GM21515 (cell line): ENCODE results near the gene NEGR1.

Experiments
- ATAC-seq: cut with Tn5 transposase; IDR thresholded peaks from one replicate; pipeline ENCODE4 v1.9.1; 2021; ENCODE audit not compliant: unreplicated experiment

The NEGR1 gene

GRCh38 chr1:72235062-72235461 lies 47.3 kb downstream of the NEGR1 start:
- no peak for ATAC-seq

GRCh38 chr1:72230746-72231145 lies 51.6 kb downstream of the NEGR1 start:
- ATAC-seq = no peak

- ATAC-seq = no peak
These were observed 52.4 kb downstream of the NEGR1 start for GRCh38 chr1:72229893-72230292.

GRCh38 chr1:72227667-72228066 lies 54.7 kb downstream of the NEGR1 start:
- no peak for ATAC-seq

- no peak for ATAC-seq
These were observed 57.8 kb downstream of the NEGR1 start for GRCh38 chr1:72224506-72224905.

- no peak for ATAC-seq
These were observed 60.5 kb downstream of the NEGR1 start for GRCh38 chr1:72221811-72222210.

GRCh38 chr1:72218141-72218739 lies 64.1 kb downstream of the NEGR1 start:
- ATAC-seq = no peak

- ATAC-seq = no peak
These were observed 75.3 kb downstream of the NEGR1 start for GRCh38 chr1:72207059-72207458.

GRCh38 chr1:72202761-72203160 lies 79.6 kb downstream of the NEGR1 start:
- no peak for ATAC-seq

- no peak for ATAC-seq
These were observed 84.6 kb downstream of the NEGR1 start for GRCh38 chr1:72197786-72198185.

GRCh38 chr1:72186733-72187307 lies 95.5 kb downstream of the NEGR1 start:
- no peak for ATAC-seq

GRCh38 chr1:72184099-72184701 lies 98.1 kb downstream of the NEGR1 start:
- ATAC-seq = no peak

- no peak for ATAC-seq
These were observed 99.5 kb downstream of the NEGR1 start for GRCh38 chr1:72182859-72183258.

GRCh38 chr1:72178266-72178665 lies 104.1 kb downstream of the NEGR1 start:
- no peak for ATAC-seq

- no peak for ATAC-seq
These were observed 104.6 kb downstream of the NEGR1 start for GRCh38 chr1:72177711-72178110.

- no peak for ATAC-seq
These were observed 112.1 kb downstream of the NEGR1 start for GRCh38 chr1:72170246-72170645.

- ATAC-seq = no peak
These were observed 115.9 kb downstream of the NEGR1 start for GRCh38 chr1:72166426-72166825.

GRCh38 chr1:72150508-72150907 lies 131.8 kb downstream of the NEGR1 start:
- ATAC-seq = no peak

GRCh38 chr1:72141875-72142274 lies 140.5 kb downstream of the NEGR1 start:
- ATAC-seq = no peak

- no peak for ATAC-seq
These were observed 142.1 kb downstream of the NEGR1 start for GRCh38 chr1:72140222-72140621.

GRCh38 chr1:72137656-72138055 lies 144.7 kb downstream of the NEGR1 start:
- ATAC-seq = no peak

GRCh38 chr1:72129869-72130268 lies 152.5 kb downstream of the NEGR1 start:
- no peak for ATAC-seq
